Mesendoderm (in vitro differentiated cells): Measurements from ENCODE around the gene OR2C3.

Source experiments
- DNase-seq: peaks from one replicate; pipeline ENCODE4 v3.0.0; 2013
- H2AK5ac ChIP-seq: 2 replicates; pipeline ENCODE4 v1.6.1; 2013; ENCODE audit warnings: low read length, inconsistent platforms
- H2BK120ac ChIP-seq: 2 replicates; pipeline ENCODE4 v1.6.1; 2013; ENCODE audit warnings: low read depth, mild to moderate bottlenecking, low read length, moderate library complexity, mixed read lengths
- H2BK15ac ChIP-seq: replicated peaks from 2 replicates; pipeline ENCODE4 v1.6.1; 2013; ENCODE audit warnings: low read depth, mild to moderate bottlenecking, moderate library complexity
- H2BK5ac ChIP-seq: 2 replicates; pipeline ENCODE4 v1.6.1; 2013; ENCODE audit warnings: low read length, inconsistent platforms
- H3K18ac ChIP-seq: 2 replicates; pipeline ENCODE4 v1.6.1; 2013; ENCODE audit warnings: mild to moderate bottlenecking, low read length, mixed read lengths
- H3K23ac ChIP-seq: one replicate; pipeline ENCODE4 v1.6.1; 2013; ENCODE audit warnings: low read length
- H3K27ac ChIP-seq: 2 replicates; pipeline ENCODE4 v1.5.1; 2013; ENCODE audit warnings: low read depth, mild to moderate bottlenecking, inconsistent platforms, low read length, moderate library complexity
- H3K27me3 ChIP-seq: 2 replicates; pipeline ENCODE4 v1.6.1; 2013; ENCODE audit warnings: low read length, control low read depth, mild to moderate bottlenecking, inconsistent platforms; ENCODE audit not compliant: insufficient read depth, poor library complexity
- H3K36me3 ChIP-seq: 2 replicates; pipeline ENCODE4 v1.6.1; 2013; ENCODE audit warnings: low read length, inconsistent platforms; ENCODE audit not compliant: control insufficient read depth, insufficient read depth
- H3K4ac ChIP-seq: one replicate; pipeline ENCODE4 v1.6.1; 2013; ENCODE audit warnings: low read depth, mild to moderate bottlenecking, low read length, moderate library complexity
- H3K4me1 ChIP-seq: 2 replicates; pipeline ENCODE4 v1.6.1; 2013; ENCODE audit warnings: low read depth, low read length, inconsistent platforms; ENCODE audit not compliant: control insufficient read depth
- H3K4me2 ChIP-seq: 2 replicates; pipeline ENCODE4 v1.6.1; 2013; ENCODE audit warnings: low read length
- H3K4me3 ChIP-seq: 2 replicates; pipeline ENCODE4 v1.5.1; 2013; ENCODE audit warnings: mild to moderate bottlenecking, low read length
- H3K56ac ChIP-seq: one replicate; pipeline ENCODE4 v1.6.1; 2013; ENCODE audit warnings: low read length
- H3K79me1 ChIP-seq: 2 replicates; pipeline ENCODE4 v1.6.1; 2013; ENCODE audit warnings: low read length, inconsistent platforms
- H3K79me2 ChIP-seq: 2 replicates; pipeline ENCODE4 v1.6.1; 2013; ENCODE audit warnings: mild to moderate bottlenecking, low read length; ENCODE audit not compliant: control insufficient read depth, insufficient read depth
- H3K9ac ChIP-seq: 2 replicates; pipeline ENCODE4 v1.6.1; 2013; ENCODE audit warnings: low read length, inconsistent platforms
- H4K5ac ChIP-seq: one replicate; pipeline ENCODE4 v1.6.1; 2013; ENCODE audit warnings: low read length
- H4K8ac ChIP-seq: one replicate; pipeline ENCODE4 v1.6.1; 2013; ENCODE audit warnings: low read depth, mild to moderate bottlenecking, control low read depth, low read length, moderate library complexity
- WGBS: extraction: QIAGEN DNeasy Blood & Tissue Kit; methylation state at CpG from one replicate; pipeline ENCODE4 v1.1.7; 2013; ENCODE audit warnings: low lambda C conversion rate, missing lambda C conversion rate; ENCODE audit not compliant: insufficient coverage; ENCODE audit errors: extremely low coverage; 5-methylcytosine and 5-hydroxymethylcytosine counted together

The OR2C3 gene

GRCh38 chr1:247517795-247518612, 18.2 kb downstream of the OR2C3 start:
- H3K18ac ChIP-seq: no peak overlapping the region
- no CpG with 5 or more reads among the region's 72 CpGs for WGBS
- no peak overlapping the region for H3K27ac ChIP-seq

GRCh38 chr1:247506831-247507230, 29.4 kb downstream of the OR2C3 start:
- H4K8ac ChIP-seq: no peak overlapping the region
- H2AK5ac ChIP-seq: no peak overlapping the region
- no peak overlapping the region for H4K5ac ChIP-seq
- no peaks in the 10 kb centered on the region for H3K4me1 ChIP-seq
- no peak overlapping the region for H3K4me2 ChIP-seq
- no peaks in the 10 kb centered on the region for H3K79me1 ChIP-seq
- no peak overlapping the region for H3K27ac ChIP-seq
- H3K27me3 ChIP-seq: no peaks in the 10 kb centered on the region
- DNase-seq: no peak
- no peak overlapping the region for H2BK15ac ChIP-seq
- H3K4ac ChIP-seq: no peak overlapping the region
- no peaks in the 10 kb centered on the region for H3K79me2 ChIP-seq
- H3K9ac ChIP-seq: no peak overlapping the region
- H2BK5ac ChIP-seq: no peak overlapping the region
- no peak overlapping the region for H3K18ac ChIP-seq
- no peaks in the 10 kb centered on the region for H3K36me3 ChIP-seq
- H3K4me3 ChIP-seq: no peak overlapping the region
- H3K23ac ChIP-seq: no peak overlapping the region
- no peak overlapping the region for H3K56ac ChIP-seq
- no CpG with 5 or more reads among the region's 3 CpGs for WGBS
- no peak overlapping the region for H2BK120ac ChIP-seq

More at GRCh38 chr1:247517795-247518612, 18.2 kb downstream of the OR2C3 start:
- Histone ChIP-seq H3K23ac (no peak overlapping the region), H2BK5ac (no peak overlapping the region), H3K36me3 (no peaks in the 10 kb centered on the region), H3K79me2 (no peaks in the 10 kb centered on the region), H3K4ac (no peak overlapping the region), H2BK15ac (no peak overlapping the region), H4K8ac (no peak overlapping the region), H2AK5ac (no peak overlapping the region), H4K5ac (no peak overlapping the region), H3K56ac (no peak overlapping the region), H3K4me2 (no peak overlapping the region), H3K9ac (no peak overlapping the region), H3K79me1 (no peaks in the 10 kb centered on the region), H3K27me3 (no peaks in the 10 kb centered on the region), H3K4me1 (no peaks in the 10 kb centered on the region), H2BK120ac (no peak overlapping the region), H3K4me3 (no peak overlapping the region)
- no peak for DNase-seq

- Histone ChIP-seq H3K27ac (no peak overlapping the region), H3K4me1 (no peaks in the 10 kb centered on the region), H2BK5ac (no peak overlapping the region), H2AK5ac (no peak overlapping the region), H3K18ac (no peak overlapping the region), H3K27me3 (no peaks in the 10 kb centered on the region), H3K4me3 (no peak overlapping the region), H3K4me2 (no peak overlapping the region), H3K56ac (no peak overlapping the region), H4K8ac (no peak overlapping the region), H3K4ac (no peak overlapping the region), H3K79me2 (no peaks in the 10 kb centered on the region), H3K23ac (no peak overlapping the region), H2BK15ac (no peak overlapping the region), H2BK120ac (no peak overlapping the region), H3K9ac (no peak overlapping the region), H4K5ac (no peak overlapping the region), H3K36me3 (no peaks in the 10 kb centered on the region), H3K79me1 (no peaks in the 10 kb centered on the region)
- DNase-seq: no peak
- WGBS: no CpG with 5 or more reads among the region's 3 CpGs
Observed at GRCh38 chr1:247500865-247501264, 35.4 kb downstream of the OR2C3 start.

- H3K4ac ChIP-seq: no peak overlapping the region
- DNase-seq: peak; percentile 5
Observed at GRCh38 chr1:247496581-247497285, 39.5 kb downstream of the OR2C3 start.

GRCh38 chr1:247494767-247495166, 41.5 kb downstream of the OR2C3 start:
- H3K79me2 ChIP-seq: no peaks in the 10 kb centered on the region
- no peak overlapping the region for H3K56ac ChIP-seq
- no peak overlapping the region for H2BK15ac ChIP-seq
- H3K4me3 ChIP-seq: no peak overlapping the region
- H3K27me3 ChIP-seq: no peaks in the 10 kb centered on the region
- no peak overlapping the region for H3K23ac ChIP-seq
- no peaks in the 10 kb centered on the region for H3K4me1 ChIP-seq
- WGBS: no CpG with 5 or more reads among the region's 2 CpGs
- H3K18ac ChIP-seq: no peak overlapping the region
- H4K8ac ChIP-seq: no peak overlapping the region
- H2AK5ac ChIP-seq: no peak overlapping the region
- H3K9ac ChIP-seq: no peak overlapping the region
- no peak overlapping the region for H3K4ac ChIP-seq
- H3K4me2 ChIP-seq: no peak overlapping the region
- no peak overlapping the region for H2BK120ac ChIP-seq
- H3K27ac ChIP-seq: no peak overlapping the region
- H4K5ac ChIP-seq: no peak overlapping the region
- no peak for DNase-seq
- no peaks in the 10 kb centered on the region for H3K79me1 ChIP-seq
- H3K36me3 ChIP-seq: no peaks in the 10 kb centered on the region
- no peak overlapping the region for H2BK5ac ChIP-seq

More at GRCh38 chr1:247496581-247497285, 39.5 kb downstream of the OR2C3 start:
- no peak overlapping the region for H2AK5ac ChIP-seq
- no peak overlapping the region for H4K5ac ChIP-seq
- H3K79me2 ChIP-seq: no peaks in the 10 kb centered on the region
- H3K4me2 ChIP-seq: no peak overlapping the region
- WGBS: no CpG with 5 or more reads among the region's 10 CpGs
- H3K27ac ChIP-seq: no peak overlapping the region
- H2BK120ac ChIP-seq: no peak overlapping the region
- no peaks in the 10 kb centered on the region for H3K36me3 ChIP-seq
- H3K79me1 ChIP-seq: no peaks in the 10 kb centered on the region
- no peak overlapping the region for H3K9ac ChIP-seq
- H4K8ac ChIP-seq: no peak overlapping the region
- H3K4me3 ChIP-seq: no peak overlapping the region
- no peak overlapping the region for H2BK15ac ChIP-seq
- no peak overlapping the region for H2BK5ac ChIP-seq
- no peak overlapping the region for H3K56ac ChIP-seq
- H3K27me3 ChIP-seq: no peaks in the 10 kb centered on the region
- no peak overlapping the region for H3K23ac ChIP-seq
- no peaks in the 10 kb centered on the region for H3K4me1 ChIP-seq
- no peak overlapping the region for H3K18ac ChIP-seq
